ENCODE data around the gene UBXN10.

Gene UBXN10

GRCh38 chr1:20233394-20233793 is 47.5 kb downstream of the UBXN10 start:
- Histone ChIP-seq H3K36me3 (ENCODE audit: control insufficient read depth, low read depth, low read length) (no peaks in the 10 kb centered on the region), H3K4me1 (ENCODE audit: control insufficient read depth, low read depth, low read length) (no peaks in the 10 kb centered on the region), H3K27me3 (ENCODE audit: control insufficient read depth, insufficient read depth, low read length) (no peaks in the 10 kb centered on the region), H3K27ac (ENCODE audit: low read length) (no peak overlapping the region), H3K9me3 (ENCODE audit: control insufficient read depth, low read depth, low read length) (no peaks in the 10 kb centered on the region), H3K9ac (ENCODE audit: low read length) (no peak overlapping the region), H3K4me3 (ENCODE audit: low read length) (no peak overlapping the region)

- no peak overlapping the region for H3K27ac ChIP-seq (ENCODE audit: low read length)
- no peaks in the 10 kb centered on the region for H3K4me1 ChIP-seq (ENCODE audit: control insufficient read depth, low read depth, low read length)
- H3K4me3 ChIP-seq (ENCODE audit: low read length): no peak overlapping the region
- no peak overlapping the region for H3K9ac ChIP-seq (ENCODE audit: low read length)
- H3K9me3 ChIP-seq (ENCODE audit: control insufficient read depth, low read depth, low read length): no peaks in the 10 kb centered on the region
- no peaks in the 10 kb centered on the region for H3K36me3 ChIP-seq (ENCODE audit: control insufficient read depth, low read depth, low read length)
- H3K27me3 ChIP-seq (ENCODE audit: control insufficient read depth, insufficient read depth, low read length): no peaks in the 10 kb centered on the region
These were observed 48.0 kb downstream of the UBXN10 start for GRCh38 chr1:20233866-20234265.

GRCh38 chr1:20234788-20235535 is 49.1 kb downstream of the UBXN10 start:
- no peaks in the 10 kb centered on the region for H3K27me3 ChIP-seq (ENCODE audit: control insufficient read depth, insufficient read depth, low read length)
- H3K4me1 ChIP-seq (ENCODE audit: control insufficient read depth, low read depth, low read length): no peaks in the 10 kb centered on the region
- no peak overlapping the region for H3K4me3 ChIP-seq (ENCODE audit: low read length)
- H3K36me3 ChIP-seq (ENCODE audit: control insufficient read depth, low read depth, low read length): no peaks in the 10 kb centered on the region
- H3K27ac ChIP-seq (ENCODE audit: low read length): no peak overlapping the region
- H3K9me3 ChIP-seq (ENCODE audit: control insufficient read depth, low read depth, low read length): no peaks in the 10 kb centered on the region
- H3K9ac ChIP-seq (ENCODE audit: low read length): no peak overlapping the region

GRCh38 chr1:20237646-20238045 is 51.8 kb downstream of the UBXN10 start:
- H3K4me3 ChIP-seq (ENCODE audit: low read length): no peak overlapping the region
- H3K27me3 ChIP-seq (ENCODE audit: control insufficient read depth, insufficient read depth, low read length): no peaks in the 10 kb centered on the region
- H3K36me3 ChIP-seq (ENCODE audit: control insufficient read depth, low read depth, low read length): no peaks in the 10 kb centered on the region
- H3K27ac ChIP-seq (ENCODE audit: low read length): no peak overlapping the region
- no peak overlapping the region for H3K9ac ChIP-seq (ENCODE audit: low read length)
- no peaks in the 10 kb centered on the region for H3K9me3 ChIP-seq (ENCODE audit: control insufficient read depth, low read depth, low read length)
- H3K4me1 ChIP-seq (ENCODE audit: control insufficient read depth, low read depth, low read length): no peaks in the 10 kb centered on the region

GRCh38 chr1:20240012-20240411 is 54.1 kb downstream of the UBXN10 start:
- no peak overlapping the region for H3K9ac ChIP-seq (ENCODE audit: low read length)
- H3K36me3 ChIP-seq (ENCODE audit: control insufficient read depth, low read depth, low read length): no peaks in the 10 kb centered on the region
- H3K27ac ChIP-seq (ENCODE audit: low read length): no peak overlapping the region

GRCh38 chr1:20242890-20243479 is 57.1 kb downstream of the UBXN10 start:
- Histone ChIP-seq H3K4me3 (ENCODE audit: low read length) (no peak overlapping the region), H3K27ac (ENCODE audit: low read length) (no peak overlapping the region), H3K4me1 (ENCODE audit: control insufficient read depth, low read depth, low read length) (peaks cover 5% of the 10 kb centered on the region), H3K9ac (ENCODE audit: low read length) (no peak overlapping the region), H3K27me3 (ENCODE audit: control insufficient read depth, insufficient read depth, low read length) (no peaks in the 10 kb centered on the region), H3K9me3 (ENCODE audit: control insufficient read depth, low read depth, low read length) (no peaks in the 10 kb centered on the region), H3K36me3 (ENCODE audit: control insufficient read depth, low read depth, low read length) (no peaks in the 10 kb centered on the region)

More at GRCh38 chr1:20240012-20240411, 54.1 kb downstream of the UBXN10 start:
- H3K27me3 ChIP-seq (ENCODE audit: control insufficient read depth, insufficient read depth, low read length): no peaks in the 10 kb centered on the region
- H3K4me1 ChIP-seq (ENCODE audit: control insufficient read depth, low read depth, low read length): no peaks in the 10 kb centered on the region
- H3K9me3 ChIP-seq (ENCODE audit: control insufficient read depth, low read depth, low read length): no peaks in the 10 kb centered on the region
- H3K4me3 ChIP-seq (ENCODE audit: low read length): no peak overlapping the region
